GM19468 (cell line): ENCODE measurements around the gene TMEM200B.
"Not testable (repeated sequence)": the region's sequence is repeated elsewhere in the genome, so short reads cannot be mapped to it uniquely, and the experiment has no call there.

ENCODE experiments used
- ATAC-seq: cut with Tn5 transposase; IDR thresholded peaks from one replicate; pipeline ENCODE4 v1.9.1; 2021; ENCODE audit warnings: mild to moderate bottlenecking, moderate library complexity, moderate number of reproducible peaks; ENCODE audit not compliant: unreplicated experiment; ENCODE audit errors: extremely low read depth

The TMEM200B gene

DNA sequence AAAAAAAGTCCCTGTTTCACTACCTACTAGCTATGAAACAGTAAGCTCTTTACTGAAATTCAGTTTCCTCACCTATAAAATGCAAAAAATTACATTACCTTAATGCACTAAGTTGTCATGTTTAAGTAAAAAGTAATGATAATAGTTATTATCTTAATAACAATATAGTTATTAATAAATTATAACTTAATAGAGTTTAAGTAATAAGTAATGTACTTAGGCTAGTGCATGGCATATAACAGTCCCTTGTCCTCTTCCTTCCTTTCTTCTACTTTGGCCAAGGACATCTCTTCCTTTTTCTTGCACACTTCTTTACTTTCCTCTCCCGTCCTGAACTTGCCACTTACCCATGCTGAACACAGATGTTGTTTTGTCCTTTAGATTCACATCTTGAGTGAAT is 9.0 kb downstream of the TMEM200B start:
- no peak for ATAC-seq

GRCh38 chr1:29113413-29114117 is 10.1 kb downstream of the TMEM200B start:
- ATAC-seq = no peak

GRCh38 chr1:29112705-29113412 is 10.8 kb downstream of the TMEM200B start:
- ATAC-seq = no peak

DNA sequence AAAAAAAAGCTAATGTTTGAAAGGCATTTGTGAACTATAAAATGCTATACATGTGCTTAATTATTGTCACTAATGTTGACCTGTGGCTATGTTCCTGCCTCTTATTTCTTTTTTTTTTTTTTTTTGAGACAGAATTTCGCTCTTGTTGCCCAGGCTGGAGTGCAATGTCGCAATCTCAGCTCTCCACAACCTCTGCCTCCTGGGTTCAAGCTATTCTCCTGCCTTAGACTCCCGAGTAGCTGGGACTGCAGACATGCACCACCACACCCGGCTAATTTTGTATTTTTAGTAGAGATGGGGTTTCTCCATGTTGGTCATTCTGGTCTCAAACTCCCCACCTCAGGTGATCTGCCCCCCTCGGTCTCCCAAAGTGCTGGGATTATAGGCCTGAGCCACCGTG is 15.7 kb downstream of the TMEM200B start:
- not testable (repeated sequence) for ATAC-seq

- ATAC-seq = no peak
These were observed 17.9 kb downstream of the TMEM200B start for GRCh38 chr1:29105822-29106221.

GRCh38 chr1:29100487-29100886 is 23.2 kb downstream of the TMEM200B start:
- ATAC-seq = no peak

GRCh38 chr1:29099286-29099685 is 24.4 kb downstream of the TMEM200B start:
- ATAC-seq = no peak

DNA sequence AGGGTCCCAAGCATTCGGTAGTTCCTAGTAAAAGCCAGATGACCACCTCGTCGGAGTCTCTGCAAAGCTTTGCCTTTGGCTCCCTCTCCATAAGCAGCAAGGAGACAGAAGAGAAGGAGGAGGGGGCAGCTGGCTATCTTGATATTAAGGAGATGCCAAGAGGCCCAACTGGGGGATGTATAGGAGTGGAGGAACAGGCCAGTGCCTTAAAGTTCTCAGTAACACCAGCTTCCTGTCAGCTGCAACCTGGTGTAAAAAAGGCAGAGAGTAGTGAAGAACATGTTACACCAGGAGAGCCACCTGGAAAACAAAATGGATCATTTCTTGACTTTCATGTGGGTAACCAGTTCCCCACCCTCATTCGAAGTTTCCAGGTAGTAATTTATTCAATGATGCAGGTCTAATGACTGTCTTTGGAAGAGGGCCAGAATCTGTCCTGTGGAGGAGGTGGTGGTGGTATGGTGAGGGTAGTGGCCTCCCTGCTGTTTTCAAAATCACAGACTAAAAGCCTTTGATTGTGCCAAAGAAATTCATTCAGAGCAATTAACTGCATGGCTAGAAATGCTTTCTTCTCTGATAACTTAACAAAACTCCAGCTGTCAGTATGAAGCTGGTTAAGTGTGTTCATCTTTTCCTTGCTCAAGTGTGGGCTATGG is 27.3 kb downstream of the TMEM200B start:
- ATAC-seq = no peak

GRCh38 chr1:29094954-29095353 is 28.7 kb downstream of the TMEM200B start:
- ATAC-seq = no peak

GRCh38 chr1:29094433-29094832 is 29.3 kb downstream of the TMEM200B start:
- ATAC-seq = no peak

DNA sequence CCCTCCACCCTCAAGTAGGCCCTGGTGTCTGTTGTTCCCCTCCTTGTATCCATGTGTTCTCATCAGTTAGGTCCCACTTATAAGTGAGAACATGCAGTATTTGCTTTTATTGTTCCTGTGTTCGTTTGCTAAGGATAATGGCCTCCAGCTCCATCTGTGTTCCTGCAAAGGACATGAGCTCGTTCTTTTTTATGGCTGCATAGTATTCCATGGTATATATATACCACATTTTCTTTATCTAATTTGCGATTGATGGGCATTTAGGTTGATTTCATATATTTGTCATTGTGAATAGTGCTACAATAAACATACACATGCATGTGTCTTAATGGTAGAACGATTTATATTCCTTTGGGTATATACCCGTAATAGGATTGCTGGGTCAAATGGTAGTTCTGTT is 31.0 kb downstream of the TMEM200B start:
- not testable (repeated sequence) for ATAC-seq

GRCh38 chr1:29090937-29091618 is 32.6 kb downstream of the TMEM200B start:
- ATAC-seq = no peak

DNA sequence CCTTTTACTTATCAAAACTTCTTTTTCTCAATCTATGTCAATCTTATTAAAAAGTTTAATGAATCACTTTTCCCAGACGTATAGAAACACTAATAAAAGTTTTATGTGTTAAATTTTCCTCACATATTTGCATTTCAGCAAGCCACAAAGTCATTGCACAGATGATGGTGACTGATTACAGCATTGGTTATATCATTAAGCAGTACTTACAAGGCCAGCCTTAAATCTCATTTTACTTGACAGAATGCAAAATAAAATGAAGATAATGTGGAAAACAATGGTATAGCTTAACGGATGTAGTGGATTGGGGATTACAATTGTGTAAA is 39.5 kb downstream of the TMEM200B start:
- ATAC-seq = no peak

DNA sequence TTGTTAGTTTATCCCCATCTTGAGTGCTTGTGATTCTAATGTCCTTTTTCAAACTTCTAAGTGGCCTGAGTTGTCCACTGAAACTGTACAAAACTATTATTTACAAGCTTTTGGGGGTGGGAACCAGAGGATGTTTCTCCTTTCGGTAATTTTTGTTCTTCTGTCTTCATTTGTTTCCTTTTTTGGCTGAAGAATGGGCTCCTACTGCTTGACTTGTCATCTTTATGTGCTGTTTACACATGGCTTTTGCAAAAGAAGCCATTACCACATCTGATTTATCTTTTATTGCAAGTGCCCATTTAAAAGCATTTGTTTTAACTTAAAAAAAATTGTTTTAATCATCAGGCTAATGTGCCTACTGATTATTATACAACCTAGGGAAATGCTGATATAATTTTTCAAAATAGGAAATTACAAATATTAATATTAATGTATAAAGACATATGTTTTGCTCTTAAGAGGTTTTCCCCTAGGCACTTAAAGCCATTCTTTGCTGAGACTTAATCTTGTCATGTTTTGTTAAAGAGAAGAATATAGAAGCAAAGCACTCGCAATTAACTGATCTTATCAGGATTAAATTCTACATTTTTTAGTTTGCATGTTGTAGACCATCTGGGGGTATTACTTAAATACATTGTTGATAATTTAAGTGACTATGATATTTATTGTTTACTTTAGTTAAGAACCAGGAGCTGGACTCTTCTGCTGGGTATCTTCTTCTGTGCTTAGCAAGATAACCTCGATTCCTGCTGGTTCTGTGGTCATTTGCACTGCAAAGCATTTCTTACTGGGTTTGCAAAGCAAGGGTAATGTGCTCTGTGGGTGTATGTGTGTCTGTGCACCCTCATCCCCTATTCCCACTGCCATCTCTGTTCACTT is 40.1 kb downstream of the TMEM200B start:
- no peak for ATAC-seq

DNA sequence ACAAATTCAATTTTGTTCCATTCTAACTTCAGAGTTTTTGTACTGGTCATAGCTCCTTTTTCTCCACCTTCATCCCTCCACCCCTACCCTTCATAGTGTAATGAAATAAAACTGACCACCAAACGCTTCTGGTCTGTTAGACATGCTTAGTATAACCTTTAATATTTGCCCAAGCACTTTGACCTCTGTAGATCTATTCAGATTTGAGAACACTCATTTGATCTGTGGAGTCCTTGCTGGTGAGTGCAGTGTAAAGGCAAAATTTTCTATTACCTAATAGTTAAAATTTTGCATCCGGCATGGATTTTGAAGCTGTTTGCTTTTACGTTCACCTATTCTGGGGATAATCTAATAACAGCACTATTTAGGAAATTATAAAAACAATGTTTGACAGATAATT is 41.2 kb downstream of the TMEM200B start:
- ATAC-seq = no peak

DNA sequence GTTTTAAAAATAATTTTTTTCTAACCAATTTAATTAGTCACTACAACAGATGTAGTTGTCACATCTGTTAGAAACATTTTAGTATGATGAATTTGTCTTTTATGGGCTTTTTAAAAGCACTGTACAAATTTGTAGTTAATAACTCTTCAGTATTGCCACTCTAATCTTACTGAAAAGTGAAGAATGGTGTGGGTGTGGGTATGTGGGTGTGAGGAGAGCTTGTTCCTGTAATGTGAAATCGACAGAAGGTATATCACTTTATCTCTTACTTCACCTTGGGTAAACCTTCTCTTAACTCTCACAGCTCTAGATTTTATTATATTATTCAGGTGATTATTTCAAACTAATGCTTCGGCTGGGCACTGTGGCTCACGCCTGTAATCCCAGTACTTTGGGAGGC is 42.5 kb downstream of the TMEM200B start:
- no peak for ATAC-seq

DNA sequence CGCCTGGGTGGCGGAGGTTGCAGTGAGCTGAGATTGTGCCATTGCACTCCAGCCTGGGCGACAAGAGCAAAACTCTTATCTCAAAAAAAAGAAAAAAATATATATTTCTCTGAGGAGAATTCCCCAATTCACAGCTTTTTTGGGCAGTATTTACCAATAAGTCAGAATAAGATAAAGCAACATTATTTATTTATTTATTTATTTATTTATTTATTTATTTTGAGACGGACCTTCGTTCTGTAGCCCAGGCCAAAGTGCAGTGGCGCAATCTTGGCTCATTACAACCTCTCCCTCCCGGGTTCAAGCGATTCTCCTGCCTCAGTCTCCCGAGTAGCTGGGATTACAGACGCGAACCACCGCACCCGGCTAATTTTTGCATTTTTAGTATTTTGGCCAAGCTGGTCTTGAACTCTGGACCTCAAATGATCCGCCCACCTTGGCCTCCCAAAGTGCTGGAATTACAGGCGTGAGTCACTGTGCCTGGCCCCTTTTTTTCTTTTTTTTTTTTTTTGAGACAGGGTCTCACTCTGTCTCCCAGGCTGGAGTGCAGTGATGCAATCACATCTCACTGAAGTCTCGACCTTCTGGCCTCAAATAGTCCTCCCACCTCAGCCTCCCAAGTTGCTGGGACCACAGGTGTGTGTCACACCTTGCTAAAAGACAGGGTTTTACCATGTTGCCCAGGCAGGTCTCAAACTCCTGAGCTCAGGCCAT is 43.6 kb downstream of the TMEM200B start:
- not testable (repeated sequence) for ATAC-seq

GRCh38 chr1:29077155-29077554 is 46.5 kb downstream of the TMEM200B start:
- no peak for ATAC-seq
